Ramos (cell line): Measurements from ENCODE around the gene NCKAP5L.

Source experiments
- in situ Hi-C: fragments of 300-500 bp; cut with MboI; formaldehyde crosslinking; loops from one replicate; pipeline ENCODE4 v1.14.3; 2022; ENCODE audit warnings: low sequenced_read_pairs; ENCODE audit not compliant: unreplicated experiment

NCKAP5L gene

DNA sequence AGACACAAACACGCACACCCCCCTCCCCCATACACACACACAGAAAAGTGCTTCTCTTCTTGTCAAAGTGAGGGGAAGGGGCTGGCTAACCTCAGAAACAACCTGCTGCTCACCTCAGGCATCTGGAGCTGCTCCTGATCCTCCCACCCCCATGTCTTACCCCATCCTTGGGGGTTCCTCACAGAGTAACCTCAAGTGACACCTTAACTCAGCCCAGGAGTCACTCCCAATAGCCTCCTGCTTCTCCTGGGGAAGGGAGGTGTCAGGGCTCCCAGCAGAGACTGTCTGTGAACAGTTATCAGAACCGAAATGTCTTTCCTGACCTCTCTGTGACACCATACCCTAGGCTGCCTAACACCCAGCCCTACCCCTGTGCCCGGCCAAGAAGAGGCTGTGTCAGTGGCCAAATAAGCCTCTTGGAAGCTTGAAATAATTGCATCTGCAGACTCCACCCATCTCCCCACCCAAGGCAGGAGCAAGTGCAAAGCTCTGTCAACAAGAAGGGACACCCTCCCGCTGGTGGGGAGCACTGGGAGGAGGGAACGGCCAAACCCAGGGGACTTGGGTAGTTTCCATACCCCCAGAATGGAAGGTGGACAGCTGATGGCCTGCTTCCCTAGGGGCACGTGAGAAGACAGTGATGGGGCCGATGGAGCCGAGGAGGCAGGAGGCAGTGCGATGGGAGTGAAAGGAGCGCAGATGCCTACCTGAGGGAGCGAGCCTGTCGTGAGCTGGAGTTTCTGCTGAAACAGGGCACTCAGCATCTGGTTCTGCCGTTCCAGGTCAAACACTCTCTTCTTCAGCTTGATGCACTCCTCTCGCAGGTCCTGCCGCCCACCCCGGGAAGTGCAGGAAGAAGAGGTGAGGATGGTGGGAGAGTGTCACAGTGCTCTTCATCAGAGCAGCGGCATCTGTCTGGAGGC lies 26.8 kb downstream of the NCKAP5L start:
- in situ Hi-C loops: no loop called here

DNA sequence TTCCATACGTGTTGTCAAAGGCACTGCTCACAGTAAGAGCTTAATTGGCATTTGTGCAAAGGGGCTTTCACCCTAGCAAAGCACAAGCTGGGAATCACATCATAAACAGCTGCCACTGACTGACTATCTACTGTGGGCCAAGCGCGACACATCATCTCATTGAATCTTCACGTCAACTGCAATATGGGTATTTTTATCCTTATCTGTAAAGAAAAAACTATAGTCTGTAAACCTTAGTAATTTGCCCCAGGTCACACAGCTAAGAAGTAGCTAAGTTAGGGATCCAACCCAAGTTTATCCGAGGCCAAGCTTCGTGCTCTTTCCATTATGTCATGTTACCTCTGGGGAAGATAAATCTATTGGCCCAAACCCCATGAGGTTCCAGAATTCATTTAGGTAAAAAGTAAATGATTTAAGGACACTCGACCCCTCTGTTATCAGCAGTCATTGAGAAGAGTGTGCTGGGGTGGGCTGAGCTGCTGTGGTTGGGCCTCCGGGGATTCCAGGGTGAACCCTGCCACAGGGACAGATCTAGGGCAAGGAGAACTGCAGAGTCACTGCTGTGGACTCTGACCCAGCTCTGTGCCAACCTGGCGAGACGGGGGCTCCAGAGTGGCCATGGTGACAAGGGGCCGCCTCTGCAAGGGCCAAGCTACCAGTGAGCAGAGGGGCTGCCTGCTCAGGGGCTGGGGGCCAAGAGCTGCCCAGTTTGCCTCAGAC lies 27.6 kb downstream of the NCKAP5L start:
- in situ Hi-C loops: no loop called here

DNA sequence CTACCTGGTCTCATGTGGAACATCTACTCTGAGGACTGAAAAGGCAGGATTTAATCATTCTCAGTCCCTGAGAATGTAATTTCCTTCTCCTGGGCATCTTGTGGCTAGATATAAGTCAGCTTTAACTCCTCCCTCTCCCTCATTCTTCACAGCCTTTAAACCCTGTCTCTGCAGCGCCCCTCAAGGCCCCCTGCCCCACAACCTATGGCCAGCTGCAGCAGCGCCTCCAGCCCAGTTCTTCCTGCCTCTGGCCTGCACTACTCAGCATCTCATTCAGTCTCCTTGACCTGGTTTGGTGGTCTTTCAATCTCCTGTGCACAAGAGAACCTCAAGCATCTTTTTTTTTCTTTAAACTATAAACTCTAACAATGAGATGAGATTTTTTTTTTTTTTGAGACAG lies 29.3 kb downstream of the NCKAP5L start:
- in situ Hi-C loops: no loop called here

- in situ Hi-C loops: no loop called here
Observed at GRCh38 chr12:49798248-49798647, 30.0 kb downstream of the NCKAP5L start.

- in situ Hi-C loops: no loop called here
Observed at GRCh38 chr12:49797449-49797776, 30.8 kb downstream of the NCKAP5L start.

DNA sequence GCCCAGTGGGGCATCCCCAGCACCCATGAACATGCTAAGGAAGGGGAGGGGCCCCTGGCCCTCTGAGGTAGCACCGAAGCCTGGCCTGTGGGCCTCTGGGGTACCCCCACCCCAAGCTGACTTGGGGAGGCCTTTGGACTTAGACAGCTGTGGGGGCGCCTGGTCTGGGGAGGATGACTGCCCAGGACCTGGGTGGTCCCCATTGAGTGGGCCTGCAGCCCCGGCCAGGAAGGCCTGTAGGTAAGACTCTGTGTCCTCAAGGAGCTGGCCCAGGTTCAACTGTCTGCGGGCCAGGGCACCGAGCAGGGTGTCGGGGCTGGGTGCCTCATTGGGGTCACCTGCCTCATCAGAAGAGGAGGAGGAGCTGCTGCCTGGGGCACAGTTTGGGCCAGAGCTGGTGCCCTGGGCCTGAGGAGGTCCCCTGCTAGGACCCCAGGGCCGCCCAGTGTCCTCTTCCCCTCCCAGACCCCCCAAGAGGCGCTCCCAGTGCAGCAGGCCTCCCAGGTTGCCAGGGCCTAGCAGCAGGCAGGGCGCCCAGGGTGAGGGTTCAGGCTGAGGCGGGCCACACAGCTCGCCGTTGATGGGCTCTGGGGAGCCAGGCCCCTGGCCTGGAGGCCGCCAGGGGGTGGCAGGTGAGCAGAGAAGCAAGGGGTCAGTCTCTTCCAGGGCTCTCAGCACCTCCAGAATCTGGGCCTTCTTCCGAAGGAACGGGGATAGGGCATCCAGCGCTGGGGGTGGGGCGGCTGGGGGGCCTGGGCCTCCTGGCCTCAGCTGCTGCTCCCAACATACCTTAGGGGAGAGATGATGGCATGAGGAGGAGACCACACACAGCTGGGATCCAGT lies 31.4 kb downstream of the NCKAP5L start:
- in situ Hi-C loops: no loop called here

DNA sequence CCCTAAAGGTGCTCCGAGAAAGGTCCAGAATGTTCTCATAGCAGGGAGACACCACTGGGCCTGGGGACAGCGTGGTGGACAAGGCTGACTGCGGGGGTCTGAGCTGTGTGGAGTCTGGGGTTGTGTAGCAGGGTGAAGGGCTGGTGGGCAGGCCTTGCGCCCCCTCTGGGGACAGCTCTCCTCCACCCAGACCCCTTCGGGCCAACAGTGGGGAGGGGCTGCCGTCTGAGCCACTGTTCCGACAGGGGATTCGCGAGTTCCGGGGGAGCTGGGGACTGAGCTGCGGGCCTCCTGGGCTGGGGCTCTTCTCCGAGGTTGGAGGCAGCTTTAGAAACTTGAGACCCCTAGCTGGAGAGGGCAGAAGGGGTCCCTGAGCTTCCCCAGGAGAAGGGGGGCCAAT lies 32.1 kb downstream of the NCKAP5L start:
- in situ Hi-C loops: no loop called here

DNA sequence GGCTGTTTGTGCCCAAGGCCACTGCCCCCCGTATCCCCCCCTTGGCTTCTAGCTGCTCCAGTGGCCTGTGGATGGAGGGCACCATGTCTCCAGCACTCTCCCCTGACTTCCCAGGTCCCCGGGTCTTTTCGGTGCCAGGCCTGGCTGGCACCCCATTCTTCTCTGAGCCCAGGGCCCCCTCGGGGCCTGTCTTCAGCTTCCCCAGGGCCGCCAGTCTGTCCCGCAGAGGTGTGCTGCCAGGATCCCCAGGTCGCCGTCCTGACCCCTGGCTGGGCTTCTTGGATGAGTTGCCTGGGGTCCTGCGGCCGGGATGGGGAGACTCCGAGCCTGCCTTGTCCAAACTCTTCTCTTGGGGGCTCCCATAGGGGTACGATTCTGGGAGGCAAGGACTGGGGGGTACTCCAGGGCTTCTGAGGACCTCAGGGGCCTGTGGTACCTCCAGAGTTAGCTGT lies 32.5 kb downstream of the NCKAP5L start:
- in situ Hi-C loops: no loop called here

DNA sequence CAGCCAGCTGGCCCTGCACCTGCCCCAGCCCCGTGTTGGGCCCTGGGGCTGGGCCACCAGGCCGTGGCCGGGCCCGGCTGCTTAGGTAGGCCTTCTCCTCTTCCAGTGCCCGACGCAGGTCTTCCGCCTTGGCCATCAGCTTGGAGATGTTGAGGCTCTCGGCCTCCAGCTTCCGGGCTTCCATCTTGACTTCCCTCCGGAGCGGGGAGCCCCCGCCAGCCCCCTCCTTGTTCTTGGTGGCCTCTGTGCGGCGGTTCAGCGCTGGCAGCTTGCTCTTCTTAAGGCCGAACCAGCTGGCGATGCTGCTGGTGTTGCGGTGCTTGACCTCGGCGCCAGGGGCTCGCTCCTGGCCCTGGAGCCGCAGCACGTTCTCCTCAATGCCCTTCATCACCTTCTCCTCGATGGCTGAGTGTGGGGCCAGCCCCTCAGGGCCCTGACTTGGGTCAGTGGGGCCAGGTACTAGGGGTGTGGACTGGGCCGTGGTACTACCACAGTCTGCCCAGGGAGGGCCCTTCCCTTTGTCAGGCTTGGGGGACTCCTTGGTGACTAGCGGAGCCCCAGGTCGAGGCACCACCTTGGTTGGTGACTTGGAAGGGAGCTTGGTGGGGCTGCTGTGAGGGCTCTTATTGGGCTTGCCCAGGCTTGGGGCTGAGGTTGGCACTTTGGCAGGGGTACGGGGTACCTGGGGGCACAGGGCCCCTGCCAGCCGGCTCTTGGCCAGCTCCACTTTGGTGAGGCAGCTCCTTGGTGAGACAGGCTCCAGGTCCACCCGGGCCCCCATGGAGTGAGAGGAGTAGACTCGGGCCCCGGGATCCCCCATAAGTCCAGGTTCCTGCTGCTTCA lies 33.2 kb downstream of the NCKAP5L start:
- in situ Hi-C loops: no loop called here

DNA sequence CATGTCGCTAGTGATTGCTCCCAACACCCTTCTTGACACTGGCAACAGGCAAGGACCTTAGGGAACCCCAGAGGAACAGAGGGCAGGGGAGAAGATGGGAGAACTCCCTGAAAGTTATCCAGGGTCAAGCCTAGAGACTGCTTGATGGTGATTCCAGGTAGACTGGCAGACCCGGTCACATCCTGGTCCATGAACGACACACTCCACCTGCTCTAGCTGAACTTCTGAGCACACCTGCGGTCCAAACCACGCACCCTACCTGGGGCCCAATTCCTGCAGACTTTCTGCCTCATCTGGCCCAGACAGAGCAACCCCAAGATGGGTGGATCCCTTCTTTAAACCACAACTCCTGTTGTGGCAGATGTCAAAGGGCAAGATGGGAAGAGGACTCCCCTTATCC lies 34.2 kb downstream of the NCKAP5L start:
- in situ Hi-C loops: no loop called here

DNA sequence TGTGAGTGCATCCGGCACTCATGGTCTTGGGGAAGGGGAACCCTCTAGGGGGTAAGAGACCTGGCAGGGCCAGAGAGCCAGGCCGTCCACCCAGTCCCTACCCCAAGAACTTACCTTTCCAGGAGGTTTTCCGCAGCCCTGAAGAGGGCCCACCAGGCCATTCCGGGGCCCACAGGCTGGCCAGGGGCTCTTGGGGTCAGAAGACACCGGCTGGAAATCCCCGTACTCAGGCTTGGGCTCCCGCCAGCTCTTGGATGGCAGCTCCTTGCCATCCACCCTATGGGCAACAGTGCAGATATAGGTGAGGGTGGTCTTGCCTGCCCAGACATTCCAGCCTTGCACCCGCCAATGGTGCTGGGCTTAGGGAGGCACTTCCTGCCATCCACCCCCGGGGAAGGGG lies 34.6 kb downstream of the NCKAP5L start:
- in situ Hi-C loops: no loop called here

- in situ Hi-C loops: no loop called here
Observed at GRCh38 chr12:49792976-49793580, 35.1 kb downstream of the NCKAP5L start.

DNA sequence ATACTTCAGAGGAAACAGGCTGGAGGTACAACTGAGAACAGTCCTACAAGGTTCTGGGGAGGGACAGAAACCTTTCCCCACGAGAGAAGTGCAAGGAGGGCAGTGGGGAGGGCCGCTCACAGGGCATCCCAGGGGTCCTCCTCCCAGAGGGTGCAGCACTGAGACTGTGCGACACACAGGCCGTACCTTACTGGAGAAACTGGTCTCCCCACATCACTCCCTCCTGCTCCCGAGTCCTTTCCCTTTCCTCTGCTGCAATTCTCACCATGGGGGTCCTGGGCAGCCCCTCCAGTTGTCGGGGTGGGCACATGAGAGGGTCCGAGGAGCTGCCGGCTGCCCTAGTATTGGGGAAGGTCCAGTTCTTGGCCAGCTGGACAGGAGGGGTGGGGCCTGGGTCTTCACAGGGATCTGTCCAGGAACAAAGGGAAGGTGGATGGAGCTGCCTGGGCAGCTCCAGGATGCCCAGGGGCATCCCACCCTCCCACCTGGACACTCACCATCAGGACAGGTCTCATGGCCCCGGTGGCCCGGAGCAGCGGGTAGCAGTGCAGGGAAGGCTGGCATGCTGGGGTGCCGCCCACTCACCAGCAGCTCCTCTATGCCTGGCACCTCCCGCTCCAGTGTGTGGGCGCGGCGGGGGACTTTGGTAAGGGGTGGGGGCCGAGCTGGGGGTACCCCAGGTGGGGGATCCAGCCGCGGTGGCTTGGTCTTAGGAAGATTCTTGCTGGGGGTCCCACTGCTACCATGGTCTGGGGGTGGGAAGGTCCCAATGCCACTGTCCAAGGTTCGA lies 35.8 kb downstream of the NCKAP5L start:
- in situ Hi-C loops: no loop called here

DNA sequence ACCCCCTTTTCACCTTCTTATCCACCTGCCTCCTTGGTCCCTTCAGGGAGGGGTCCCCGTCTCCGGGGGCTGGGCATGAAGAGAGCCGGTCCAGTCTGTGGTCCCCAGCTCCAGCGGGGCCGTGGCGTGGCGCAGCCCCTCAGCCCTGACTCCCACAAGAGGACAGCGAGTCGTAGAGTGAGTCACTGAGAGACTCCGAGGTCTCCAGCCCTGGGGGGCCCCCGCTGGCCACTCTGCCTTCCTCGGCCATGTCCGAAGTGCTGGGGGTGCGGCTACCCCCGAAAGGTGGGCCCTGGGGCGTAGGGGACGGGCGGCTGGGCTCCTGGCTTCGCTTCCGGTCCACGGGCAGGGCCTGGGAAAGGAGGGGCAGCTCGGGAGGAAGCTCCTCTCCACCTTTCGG lies 36.5 kb downstream of the NCKAP5L start:
- in situ Hi-C loops: no loop called here

DNA sequence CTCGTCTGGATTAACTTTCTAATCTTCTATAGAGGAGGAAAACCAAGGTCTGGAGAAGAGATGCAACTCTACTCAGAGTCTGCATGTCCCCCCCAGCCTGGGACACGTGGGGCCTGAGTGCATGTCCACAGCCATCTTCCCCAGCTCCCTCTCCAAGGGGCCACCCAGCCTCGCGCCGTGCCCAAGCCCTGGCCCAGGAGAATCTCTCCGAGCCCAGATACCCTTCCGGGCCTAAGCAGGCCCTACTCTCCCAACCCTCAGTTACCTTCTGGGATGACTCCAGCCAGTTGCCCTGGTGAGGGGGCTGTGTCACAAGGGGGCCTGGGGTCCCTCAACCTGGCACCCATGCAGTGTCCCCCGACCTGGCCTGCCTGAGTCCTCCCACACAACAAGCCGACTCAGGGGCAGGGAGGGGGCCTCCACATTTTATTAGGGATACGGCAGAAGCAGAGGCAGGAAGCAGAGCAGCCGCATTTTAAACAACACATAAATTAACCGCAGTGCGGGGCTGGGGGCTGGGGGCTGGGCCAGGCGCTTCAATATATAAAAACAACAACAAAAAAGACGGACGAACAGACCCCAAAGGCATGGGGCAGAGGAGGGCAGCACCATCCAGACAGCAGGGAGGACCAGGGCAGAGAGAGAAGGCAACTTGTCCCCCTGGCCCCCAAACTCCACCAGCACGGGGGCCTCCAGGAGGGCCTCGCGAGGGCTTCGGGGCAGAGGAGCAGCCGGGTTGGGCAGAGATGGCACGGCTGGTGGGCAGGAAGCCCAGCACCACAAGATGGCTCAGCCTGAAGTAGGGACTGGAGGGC lies 37.3 kb downstream of the NCKAP5L start:
- in situ Hi-C loops: no loop called here

GRCh38 chr12:49789992-49790391 lies 38.2 kb downstream of the NCKAP5L start:
- in situ Hi-C loops: no loop called here

- in situ Hi-C loops: no loop called here
Observed at GRCh38 chr12:49787672-49788071, 40.5 kb downstream of the NCKAP5L start.
